HG02571 (cell line): Measurements from ENCODE around the gene DCUN1D3.

Experiments used
- ATAC-seq: cut with Tn5 transposase; IDR thresholded peaks from one replicate; pipeline ENCODE4 v1.9.1; 2021; ENCODE audit warnings: mild to moderate bottlenecking, moderate library complexity; ENCODE audit not compliant: unreplicated experiment

Gene DCUN1D3

GRCh38 chr16:20889625-20890275 lies 10.4 kb downstream of the DCUN1D3 start:
- no peak for ATAC-seq

GRCh38 chr16:20887207-20887606 lies 13.0 kb downstream of the DCUN1D3 start:
- ATAC-seq, result no peak

GRCh38 chr16:20886320-20886719 lies 13.8 kb downstream of the DCUN1D3 start:
- ATAC-seq, result no peak

GRCh38 chr16:20884240-20884556 lies 16.0 kb downstream of the DCUN1D3 start:
- ATAC-seq, result no peak

GRCh38 chr16:20883554-20884239 lies 16.5 kb downstream of the DCUN1D3 start:
- ATAC-seq, result no peak

- ATAC-seq, result no peak
Measured at GRCh38 chr16:20881503-20881878, 18.7 kb downstream of the DCUN1D3 start.

- no peak for ATAC-seq
Measured at GRCh38 chr16:20880867-20881502, 19.2 kb downstream of the DCUN1D3 start.

- no peak for ATAC-seq
Measured at GRCh38 chr16:20879175-20880040, 20.8 kb downstream of the DCUN1D3 start.

- ATAC-seq, result no peak
Measured at GRCh38 chr16:20878682-20879147, 21.4 kb downstream of the DCUN1D3 start.

GRCh38 chr16:20875355-20875650 lies 24.9 kb downstream of the DCUN1D3 start:
- no peak for ATAC-seq

GRCh38 chr16:20874088-20874581 lies 26.0 kb downstream of the DCUN1D3 start:
- ATAC-seq, result no peak

- no peak for ATAC-seq
Measured at GRCh38 chr16:20873331-20873730, 26.8 kb downstream of the DCUN1D3 start.

GRCh38 chr16:20871941-20872815 lies 28.0 kb downstream of the DCUN1D3 start:
- ATAC-seq, result no peak

- ATAC-seq, result no peak
Measured at GRCh38 chr16:20871258-20871657, 28.9 kb downstream of the DCUN1D3 start.

- ATAC-seq, result no peak
Measured at GRCh38 chr16:20870122-20870820, 29.9 kb downstream of the DCUN1D3 start.

GRCh38 chr16:20868890-20869289 lies 31.3 kb downstream of the DCUN1D3 start:
- no peak for ATAC-seq

- ATAC-seq, result no peak
Measured at GRCh38 chr16:20867585-20867984, 32.6 kb downstream of the DCUN1D3 start.

GRCh38 chr16:20866801-20867200 lies 33.4 kb downstream of the DCUN1D3 start:
- ATAC-seq, result no peak

- no peak for ATAC-seq
Measured at GRCh38 chr16:20866145-20866772, 33.9 kb downstream of the DCUN1D3 start.
